GM21360 (cell line): Measurements from ENCODE around the gene CBLN1.

ENCODE experiments used
- ATAC-seq: cut with Tn5 transposase; IDR thresholded peaks from one replicate; pipeline ENCODE4 v1.9.1; 2021; ENCODE audit warnings: mild to moderate bottlenecking, moderate library complexity; ENCODE audit not compliant: unreplicated experiment

CBLN1 gene

GRCh38 chr16:49281480-49281842 lies at the start of gene CBLN1:
Gene CBLN1, minus strand, starts transcription at chr16:49281838. Its CDS starts 373 bp downstream, at chr16:49281465.
- ATAC-seq: no peak

GRCh38 chr16:49330562-49331201 lies 49.0 kb upstream of the CBLN1 start:
- ATAC-seq: no peak

- no peak for ATAC-seq
Measured at GRCh38 chr16:49328325-49328724, 46.7 kb upstream of the CBLN1 start.

GRCh38 chr16:49327466-49327865 lies 45.8 kb upstream of the CBLN1 start:
- no peak for ATAC-seq

- no peak for ATAC-seq
Measured at GRCh38 chr16:49324703-49325102, 43.1 kb upstream of the CBLN1 start.

- no peak for ATAC-seq
Measured at GRCh38 chr16:49315602-49316001, 34.0 kb upstream of the CBLN1 start.

- ATAC-seq: no peak
Measured at GRCh38 chr16:49312389-49312985, 30.8 kb upstream of the CBLN1 start.

GRCh38 chr16:49311823-49312222 lies 30.2 kb upstream of the CBLN1 start:
- ATAC-seq: no peak

GRCh38 chr16:49307176-49307575 lies 25.5 kb upstream of the CBLN1 start:
- ATAC-seq: no peak

GRCh38 chr16:49305406-49305805 lies 23.8 kb upstream of the CBLN1 start:
- no peak for ATAC-seq

GRCh38 chr16:49292413-49292812 lies 10.8 kb upstream of the CBLN1 start:
- no peak for ATAC-seq

- ATAC-seq: no peak
Measured at GRCh38 chr16:49287572-49287971, 5.9 kb upstream of the CBLN1 start.

GRCh38 chr16:49284962-49285361 lies 3.3 kb upstream of the CBLN1 start:
- no peak for ATAC-seq

- ATAC-seq: no peak
Measured at GRCh38 chr16:49283376-49284049, 1.9 kb upstream of the CBLN1 start.

GRCh38 chr16:49282690-49283375 lies 1.2 kb upstream of the CBLN1 start:
- ATAC-seq: no peak

- ATAC-seq: peak; percentile 92
Measured at GRCh38 chr16:49281843-49282642, 405 bp upstream of the CBLN1 start.

GRCh38 chr16:49280841-49281371 lies 732 bp downstream of the CBLN1 start:
- ATAC-seq: no peak

GRCh38 chr16:49280105-49280741 lies 1.4 kb downstream of the CBLN1 start:
- ATAC-seq: no peak

- ATAC-seq: no peak
Measured at GRCh38 chr16:49278944-49279725, 2.5 kb downstream of the CBLN1 start.

- ATAC-seq: no peak
Measured at GRCh38 chr16:49278567-49278827, 3.1 kb downstream of the CBLN1 start.
